A673 (cell line): Measurements from ENCODE around the gene CEP112.

ENCODE experiments used
- CTCF ChIP-seq: fragments of 300-800, 200-600 bp; sonication (generic); conservative IDR thresholded peaks from 2 replicates; pipeline ENCODE4 v1.5.1; 2017; ENCODE audit warnings: low read depth, mild to moderate bottlenecking, antibody characterized with exemption, low read length, moderate library complexity, mixed read lengths
- EZH2 ChIP-seq: fragments of 200-600 bp; sonication (generic); IDR thresholded peaks from 2 replicates; pipeline ENCODE4 v1.6.1; 2017; ENCODE audit warnings: borderline replicate concordance, low read depth, mild to moderate bottlenecking, mixed read lengths, antibody characterized with exemption, low read length; ENCODE audit not compliant: poor library complexity, severe bottlenecking

- TF ChIP-seq EZH2 (no peak), CTCF (no peak)
These were observed 524.3 kb downstream of the CEP112 start for GRCh38 chr17:65667656-65668055.
